Muscle of arm (tissue), 12 donors: ENCODE data around the gene PVR. TPM values are rescaled to one million over a fixed set of nuclear protein-coding genes. Genes with fewer than 3 reads are reported as not detected.
"Not testable (repeated sequence)": the region's sequence is repeated elsewhere in the genome, so short reads cannot be mapped to it uniquely, and the experiment has no call there.

Experiments used
- DNase-seq: peaks from one replicate; pipeline ENCODE4 v3.0.0-alpha.2; 2013
- polyA plus RNA-seq, 12 donors: library from polyadenylated mRNA; unstranded; fragments of 120-200 nt; gene quantifications; one replicate each; pipeline ENCODE4 v1.2.1, GENCODE V29; 2013; ENCODE audit not compliant: insufficient read length in 12 of 12

PVR gene
- polyA plus RNA-seq, 12 donors = 19.4 to 28.7 (median 21.1) TPM; not detected in 1

- no peak for DNase-seq
These were observed 54.9 kb downstream of the PVR start, which contains the start of gene CEACAM16 for GRCh38 chr19:44698492-44699201. CEACAM16 (plus strand) TSS chr19:44699151; CDS start chr19:44701457, 2,306 bp downstream.

- no peak for DNase-seq
These were observed 56.8 kb downstream of the PVR start for GRCh38 chr19:44700547-44700946.

GRCh38 chr19:44701228-44701627 lies 57.5 kb downstream of the PVR start:
- DNase-seq = no peak

GRCh38 chr19:44702551-44703176 lies 59.0 kb downstream of the PVR start:
- DNase-seq = no peak

GRCh38 chr19:44703336-44704078 lies 59.8 kb downstream of the PVR start:
- DNase-seq = no peak

GRCh38 chr19:44704982-44705381 lies 61.3 kb downstream of the PVR start:
- no peak for DNase-seq

- no peak for DNase-seq
These were observed 61.8 kb downstream of the PVR start for GRCh38 chr19:44705502-44706010.

GRCh38 chr19:44706506-44707236 lies 63.0 kb downstream of the PVR start:
- no peak for DNase-seq

GRCh38 chr19:44707794-44708193 lies 64.1 kb downstream of the PVR start:
- DNase-seq = no peak

- DNase-seq = no peak
These were observed 65.2 kb downstream of the PVR start for GRCh38 chr19:44708940-44709339.

- not testable (repeated sequence) for DNase-seq
These were observed 65.9 kb downstream of the PVR start for GRCh38 chr19:44709434-44710266.

GRCh38 chr19:44710483-44710882 lies 66.8 kb downstream of the PVR start:
- DNase-seq = no peak

GRCh38 chr19:44712864-44713515 lies 69.3 kb downstream of the PVR start:
- DNase-seq = no peak

Other genes starting within 250 kb of the PVR start
- gene ZNF285, start 242.3 kb upstream of the PVR start, polyA plus RNA-seq = 1 to 10 TPM in 11 of 12 donors, not detected in 1; 3.6 to 9.8 (median 7.1) TPM
- gene ZNF229, start 195.4 kb upstream of the PVR start, polyA plus RNA-seq = 1 to 10 TPM in 11 of 12 donors, not detected in 1; 5.5 to 8.6 (median 6.3) TPM
- 10 to 100 TPM in 1 of 12 donors, 1 to 10 TPM in 9, not detected in 2; 6.6 to 10.1 (median 7.7) TPM for gene ZNF180, start 143.4 kb upstream of the PVR start, polyA plus RNA-seq
- gene CEACAM20, start 114.2 kb upstream of the PVR start, polyA plus RNA-seq = not detected
- gene IGSF23, start 30.3 kb upstream of the PVR start, polyA plus RNA-seq = not detected
- 10 to 100 TPM in 3 of 12 donors, 1 to 10 TPM in 8, not detected in 1; 4.4 to 13.3 (median 8.3) TPM for gene CEACAM19, start 27.6 kb downstream of the PVR start, polyA plus RNA-seq
- gene CEACAM16, start 55.2 kb downstream of the PVR start, polyA plus RNA-seq = under 1 TPM in 9 of 12 donors, not detected in 3; 0.26 to 0.89 (median 0.53) TPM
- gene BCL3, start 104.8 kb downstream of the PVR start, polyA plus RNA-seq = 10 to 100 TPM in 5 of 12 donors, 1 to 10 TPM in 6, not detected in 1; 8.4 to 25.4 (median 9.6) TPM
- 1 to 10 TPM in 3 of 12 donors, under 1 TPM in 4, not detected in 5; 0.11 to 9.9 (median 0.18) TPM for gene CBLC, start 134.0 kb downstream of the PVR start, polyA plus RNA-seq
- gene BCAM, start 165.2 kb downstream of the PVR start, polyA plus RNA-seq = 100 to 1,000 TPM in 11 of 12 donors, not detected in 1; 113 to 274 (median 169) TPM
- gene NECTIN2, start 202.4 kb downstream of the PVR start, polyA plus RNA-seq = 10 to 100 TPM in 11 of 12 donors, not detected in 1; 32.7 to 96.2 (median 44.5) TPM
- gene TOMM40, start 247.3 kb downstream of the PVR start, polyA plus RNA-seq = 10 to 100 TPM in 11 of 12 donors, not detected in 1; 24.1 to 49.4 (median 30.2) TPM